Muscle of leg (tissue), 11 donors: ENCODE measurements around the gene SNRPA. TPM values are rescaled to one million over a fixed set of nuclear protein-coding genes. Genes with fewer than 3 reads are reported as not detected.

Experiments used
- DNase-seq: peaks from one replicate; pipeline ENCODE4 v3.0.0; 2013
- H3K27ac ChIP-seq: one replicate; pipeline ENCODE4 v1.5.1; 2013; ENCODE audit warnings: mild to moderate bottlenecking, low read length, control low read depth
- H3K27me3 ChIP-seq: one replicate; pipeline ENCODE4 v1.6.1; 2013; ENCODE audit warnings: low read length; ENCODE audit not compliant: control insufficient read depth, insufficient read depth
- H3K36me3 ChIP-seq: one replicate; pipeline ENCODE4 v1.6.1; 2013; ENCODE audit warnings: low read length; ENCODE audit not compliant: control insufficient read depth, insufficient read depth
- H3K4me1 ChIP-seq: one replicate; pipeline ENCODE4 v1.6.1; 2013; ENCODE audit warnings: low read length; ENCODE audit not compliant: control insufficient read depth, insufficient read depth
- H3K4me3 ChIP-seq: one replicate; pipeline ENCODE4 v1.5.1; 2013; ENCODE audit warnings: low read length, control low read depth
- H3K9me3 ChIP-seq: replicated peaks from 2 replicates; pipeline ENCODE4 v1.6.1; 2013; ENCODE audit warnings: low read depth, low read length; ENCODE audit not compliant: control insufficient read depth
- WGBS: methylation state at CpG from one replicate; pipeline ENCODE4 v1.1.5; 2013; ENCODE audit warnings: missing lambda C conversion rate; ENCODE audit not compliant: insufficient coverage; 5-methylcytosine and 5-hydroxymethylcytosine counted together
- polyA plus RNA-seq, 8 donors: library from polyadenylated mRNA; unstranded; fragments of 120-200 nt; gene quantifications; one replicate each; pipeline versions ENCODE4 v1.2.1 to v1.2.3, GENCODE V29; 2013; ENCODE audit warnings: inconsistent platforms in 1 of 8, low replicate concordance in 1 of 8; ENCODE audit not compliant: insufficient read length in 8 of 8, insufficient read depth in 1 of 8
- total RNA-seq: library from RNA; stranded (reverse); fragments of 120-200 nt; gene quantifications from one replicate; pipeline ENCODE4 v1.2.4, GENCODE V29; 2013

Gene SNRPA
- total and polyA plus RNA-seq, 9 donors: 27.0 to 88.4 (median 73.2) TPM

- 50% methylated on average over 1 of the region's 1 CpG for WGBS
- no peaks in the 10 kb centered on the region for H3K27me3 ChIP-seq
- peaks cover 14% of the 10 kb centered on the region for H3K36me3 ChIP-seq
- no peaks in the 10 kb centered on the region for H3K9me3 ChIP-seq
- no peaks in the 10 kb centered on the region for H3K4me1 ChIP-seq
- DNase-seq: no peak
- no peak overlapping the region for H3K4me3 ChIP-seq
- H3K27ac ChIP-seq: no peak overlapping the region
Measured at GRCh38 chr19:40785526-40785925, 34.5 kb downstream of the SNRPA start.

- WGBS: 85% methylated on average over 22 of the region's 25 CpGs
- Histone ChIP-seq H3K4me3 (no peak overlapping the region), H3K27ac (no peak overlapping the region), H3K4me1 (no peaks in the 10 kb centered on the region), H3K9me3 (no peaks in the 10 kb centered on the region), H3K36me3 (peaks cover 14% of the 10 kb centered on the region), H3K27me3 (no peaks in the 10 kb centered on the region)
- no peak for DNase-seq
Measured at GRCh38 chr19:40786060-40787037, 35.3 kb downstream of the SNRPA start.

GRCh38 chr19:40791349-40791748 is 40.3 kb downstream of the SNRPA start:
- Histone ChIP-seq H3K27ac (no peak overlapping the region), H3K36me3 (peaks cover 4% of the 10 kb centered on the region), H3K4me3 (no peak overlapping the region), H3K9me3 (no peaks in the 10 kb centered on the region), H3K4me1 (peaks cover 2% of the 10 kb centered on the region), H3K27me3 (no peaks in the 10 kb centered on the region)
- 91% methylated on average over 6 of the region's 7 CpGs for WGBS
- no peak for DNase-seq

DNA sequence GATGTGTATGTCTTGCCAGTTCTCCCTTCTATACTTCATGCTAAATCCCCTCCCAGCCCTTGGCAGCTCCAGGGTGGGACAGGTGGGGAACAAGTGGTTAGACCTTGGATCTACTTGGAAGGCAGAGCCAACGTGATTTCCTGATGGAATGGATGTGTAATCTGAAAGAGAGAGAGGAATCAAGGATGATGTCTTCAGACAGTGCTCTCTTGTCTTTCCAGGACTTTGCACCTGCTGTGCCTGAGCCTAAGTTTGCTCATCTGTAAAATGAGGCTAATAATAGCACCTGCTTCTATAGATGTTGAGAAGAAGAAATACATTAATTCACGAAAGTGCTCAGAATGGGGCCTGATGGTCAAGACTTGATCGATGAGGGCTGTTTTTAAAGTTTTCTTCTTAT is 41.0 kb downstream of the SNRPA start:
- Histone ChIP-seq H3K36me3 (peaks cover 4% of the 10 kb centered on the region), H3K9me3 (no peaks in the 10 kb centered on the region), H3K27ac (no peak overlapping the region), H3K4me3 (no peak overlapping the region), H3K4me1 (peaks cover 2% of the 10 kb centered on the region), H3K27me3 (no peaks in the 10 kb centered on the region)
- WGBS: 78% methylated on average over 2 of the region's 3 CpGs
- no peak for DNase-seq

GRCh38 chr19:40797166-40797962 is 46.4 kb downstream of the SNRPA start:
- Histone ChIP-seq H3K4me1 (peaks cover 32% of the 10 kb centered on the region), H3K27me3 (no peaks in the 10 kb centered on the region), H3K36me3 (peaks cover 20% of the 10 kb centered on the region), H3K4me3 (no peak overlapping the region), H3K27ac (peak overlapping the region; percentile 95), H3K9me3 (no peaks in the 10 kb centered on the region)
- WGBS: 97% methylated on average over 11 of the region's 14 CpGs
- peak; percentile 17 for DNase-seq

- Histone ChIP-seq H3K27ac (peak overlapping the region; percentile 95), H3K27me3 (no peaks in the 10 kb centered on the region), H3K4me1 (peaks cover 40% of the 10 kb centered on the region), H3K36me3 (peaks cover 25% of the 10 kb centered on the region), H3K9me3 (no peaks in the 10 kb centered on the region), H3K4me3 (peak overlapping the region; percentile 56)
- peak; percentile 62 for DNase-seq
- WGBS: 8% methylated on average over 19 of the region's 28 CpGs
Measured at GRCh38 chr19:40797963-40798682, 47.1 kb downstream of the SNRPA start.

DNA sequence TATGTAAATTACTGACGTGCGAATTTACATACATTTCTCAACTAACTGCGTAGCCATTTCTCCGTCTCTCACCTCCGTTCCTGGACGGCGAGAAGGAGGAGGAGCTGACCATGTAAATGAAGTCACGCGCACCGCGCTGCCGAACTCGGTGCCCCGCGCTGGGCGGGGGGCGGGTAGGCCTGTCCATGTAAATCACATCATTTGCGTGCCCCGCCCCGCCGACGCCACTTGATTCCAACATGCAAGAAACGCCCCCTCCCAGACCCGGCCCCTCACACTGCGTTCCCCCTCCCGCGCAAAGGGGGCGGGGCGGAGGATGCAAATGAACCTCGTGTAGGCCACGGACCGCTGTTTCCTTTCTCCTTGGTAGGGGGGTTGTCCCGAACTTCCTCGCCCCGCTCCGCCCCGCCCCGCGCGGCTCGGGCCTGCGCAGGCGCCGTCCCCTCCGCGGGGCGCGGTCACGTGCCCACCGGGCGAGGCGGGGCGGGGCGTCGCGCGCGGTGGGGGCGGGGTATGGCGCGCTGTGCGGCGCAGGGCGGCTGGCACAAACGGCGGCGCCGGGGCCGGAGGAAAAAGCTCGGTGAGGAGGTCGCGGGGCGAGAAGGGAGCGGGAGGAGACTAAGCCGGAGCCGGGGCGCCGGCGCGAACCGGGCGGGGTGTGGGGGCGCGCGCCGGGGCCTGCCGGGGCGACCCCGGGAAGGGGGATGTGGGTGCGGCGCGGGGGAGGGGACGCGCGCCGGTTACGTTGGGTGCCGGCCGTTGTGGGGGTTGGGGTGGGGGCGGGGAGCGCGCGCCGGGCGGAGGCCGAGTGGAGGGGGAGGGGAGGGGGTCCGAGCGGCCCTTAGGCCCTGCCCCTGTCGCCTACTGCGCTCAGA is 47.9 kb downstream of the SNRPA start, which contains the start of gene EGLN2:
TSS of gene EGLN2 (plus strand) at position 509 of the 875 bp plus-strand sequence. CDS start 1,382 bp downstream, outside the sequence.
- Histone ChIP-seq H3K4me3 (peak within 1 kb of the TSS; percentile 80), H3K36me3 (peaks cover 33% of the 10 kb centered on the region), H3K9me3 (no peaks in the 10 kb centered on the region), H3K4me1 (peaks cover 48% of the 10 kb centered on the region), H3K27ac (peak within 1 kb of the TSS; percentile 95), H3K27me3 (no peaks in the 10 kb centered on the region)
- DNase-seq: peak; percentile 100
- WGBS: under 1% methylated on average over 59 of the region's 110 CpGs

- Histone ChIP-seq H3K36me3 (peaks cover 40% of the 10 kb centered on the region), H3K27me3 (no peaks in the 10 kb centered on the region), H3K27ac (peak overlapping the region; percentile 81), H3K4me1 (peaks cover 56% of the 10 kb centered on the region), H3K9me3 (no peaks in the 10 kb centered on the region), H3K4me3 (peak overlapping the region; percentile 80)
- WGBS: 2% methylated on average over 40 of the region's 40 CpGs
- peak; percentile 79 for DNase-seq
Measured at GRCh38 chr19:40799558-40800338, 48.7 kb downstream of the SNRPA start.
